H1 (cell line): ENCODE results near the gene DPF3. TPM values are rescaled to one million over a fixed set of nuclear protein-coding genes. Genes with fewer than 3 reads are reported as not detected.

Source experiments
- GABPA ChIP-seq: IDR thresholded peaks from 2 replicates; pipeline ENCODE4 v1.6.1; 2011; ENCODE audit warnings: mild to moderate bottlenecking, low read length, moderate library complexity, borderline replicate concordance; ENCODE audit not compliant: insufficient read depth
- KDM1A ChIP-seq: fragments of 200-600, 300-600 bp; sonication (generic); IDR thresholded peaks from 2 replicates; pipeline ENCODE4 v1.7.1; 2016; ENCODE audit warnings: mild to moderate bottlenecking, low read length, borderline replicate concordance
- KDM5A ChIP-seq: fragments of 200-600 bp; IDR thresholded peaks from 2 replicates; pipeline ENCODE4 v1.7.1; 2012; ENCODE audit warnings: mild to moderate bottlenecking, low read length, inconsistent platforms, mixed read lengths
- polyA plus RNA-seq, 7 experiments: library from polyadenylated mRNA; depleted of rRNA in 3 of 7; stranded (reverse) in 5 of 7; unstranded in 2 of 7; fragments of >200 nt in 5 of 7; fragments of 200-250 nt in 2 of 7; gene quantifications; 1 replicate in 5 of 7; 2 replicates in 1 of 7; 4 replicates in 1 of 7; pipeline versions ENCODE4 v1.2.1 to v1.2.3, GENCODE V29; 2011 to 2013; ENCODE audit warnings: missing spikeins in 2 of 7, mixed read lengths in 2 of 7
- total RNA-seq: library from RNA; stranded (reverse); fragmentation: NEBNext Ultra II Directional; extraction: Animal tissue kit (Norgen Biotek cat#: 25700); gene quantifications from 2 replicates; pipeline ENCODE4 v1.2.1, GENCODE V29; 2021

DPF3 gene
- total and polyA plus RNA-seq, 2 of the 8 experiments (the other 6 are each of a cell fraction or from before 2014, with no cell fraction given) = 0.19 TPM; not detected in 1

GRCh38 chr14:72753879-72754400 lies 140.0 kb downstream of the DPF3 start (continued):
- TF ChIP-seq KDM1A (no peak), GABPA (no peak), KDM5A (no peak)
